Right cardiac atrium (tissue), 5 donors: ENCODE data around the gene CPM. TPM values are rescaled to one million over a fixed set of nuclear protein-coding genes. Genes with fewer than 3 reads are reported as not detected.
"Not testable (repeated sequence)": the region's sequence is repeated elsewhere in the genome, so short reads cannot be mapped to it uniquely, and the experiment has no call there.

Experiments used
- ATAC-seq, 2 donors: fragments of 200-7000 bp; cut with Tn5 transposase; one replicate each; pipeline versions ENCODE4 v1.8.0 to v1.9.1; 2020; ENCODE audit warnings: moderate library complexity in 2 of 2, mild to moderate bottlenecking in 1 of 2
- DNase-seq, 3 donors: peaks; one replicate each; pipeline ENCODE4 v3.0.0-alpha.2; 2020
- H3K27ac ChIP-seq: one replicate; pipeline ENCODE4 v1.5.1; 2013; ENCODE audit warnings: mild to moderate bottlenecking, low read length, control low read depth, moderate library complexity
- H3K27me3 ChIP-seq: one replicate; pipeline ENCODE4 v1.6.1; 2013; ENCODE audit not compliant: control insufficient read depth, insufficient read depth
- H3K4me1 ChIP-seq: one replicate; pipeline ENCODE4 v1.6.1; 2013; ENCODE audit warnings: low read length; ENCODE audit not compliant: control insufficient read depth, insufficient read depth
- H3K4me3 ChIP-seq: one replicate; pipeline ENCODE4 v1.5.1; 2013; ENCODE audit warnings: low read length, control low read depth
- H3K9me3 ChIP-seq: one replicate; pipeline ENCODE4 v1.6.1; 2013; ENCODE audit warnings: low read length; ENCODE audit not compliant: control insufficient read depth
- WGBS: extraction: QIAGEN DNeasy Blood & Tissue Kit; methylation state at CpG from one replicate; pipeline ENCODE4 v1.1.7; 2013; 5-methylcytosine and 5-hydroxymethylcytosine counted together
- intact Hi-C, 4 donors: fragments of 100-400 bp; cut with DNase I; formaldehyde crosslinking; loops; one replicate each; pipeline versions ENCODE4 v1.11.0 to v1.14.0; 2022 to 2023
- polyA plus RNA-seq: library from polyadenylated mRNA; stranded (reverse); fragments of 200-250 nt; gene quantifications from one replicate; pipeline ENCODE4 v1.2.3, GENCODE V29; 2013
- total RNA-seq, 4 donors: library from RNA; stranded (reverse); fragmentation: NEBNext Ultra II Directional; extraction: Animal tissue kit (Norgen Biotek cat#: 25700); gene quantifications; one replicate each; pipeline ENCODE4 v1.2.1, GENCODE V29; 2021
- donor health status: healthy with polysubstance abuse.
- donor health status: DM: no; HTN: yes; CAD: no.
- donor health status: DM: no; HTN: no; CAD: no.
- donor health status: DM: no; HTN: yes; CAD: no; lungs with severe emphysema.
- donor health status: DM: yes; HTN: yes; CAD: no.

The CPM gene
- total and polyA plus RNA-seq, 5 donors: 5.8 to 14.3 (median 8.4) TPM

DNA sequence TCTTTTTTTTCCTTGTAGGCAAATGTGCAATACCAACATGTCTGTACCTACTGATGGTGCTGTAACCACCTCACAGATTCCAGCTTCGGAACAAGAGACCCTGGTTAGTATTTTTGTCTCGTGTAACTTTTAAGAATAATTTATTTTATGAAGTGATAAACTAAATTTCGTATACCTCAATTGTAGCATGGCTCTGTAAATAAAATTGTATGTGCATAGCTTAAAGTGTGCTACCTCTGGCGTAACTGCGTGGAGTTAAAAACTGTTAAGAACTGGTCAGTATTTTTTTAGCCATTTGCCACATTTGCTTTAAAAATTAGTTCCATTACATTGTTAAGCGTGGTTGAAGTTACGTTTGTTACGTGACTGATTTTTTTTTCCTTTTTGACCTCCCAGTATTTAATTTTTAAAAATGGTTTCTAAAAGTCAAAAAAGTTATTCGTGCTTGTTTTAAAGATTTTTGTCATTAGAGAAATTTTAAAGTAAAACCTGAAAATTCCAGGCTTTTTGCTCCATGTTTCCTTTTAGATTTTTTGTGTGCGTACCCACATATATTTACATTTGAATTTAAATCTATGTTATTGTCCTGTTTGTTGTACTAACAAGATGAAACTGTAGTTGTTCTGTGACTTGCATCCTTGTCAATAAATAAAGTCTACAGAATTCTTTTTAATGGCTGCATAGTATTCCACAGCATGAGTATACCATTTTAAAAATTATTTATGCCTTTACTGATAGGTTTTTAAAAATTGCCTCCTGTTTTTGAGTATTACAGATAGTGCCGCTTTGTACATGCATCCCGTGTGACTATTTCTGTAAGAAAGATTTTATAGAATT is 123.6 kb downstream of the CPM start:
- Histone ChIP-seq H3K27me3 (no peaks in the 10 kb centered on the region), H3K9me3 (no peaks in the 10 kb centered on the region), H3K27ac (no peak overlapping the region), H3K4me1 (no peaks in the 10 kb centered on the region), H3K4me3 (peak overlapping the region; percentile 74)
- DNase-seq (no peak), ATAC-seq (no peak)
- intact Hi-C loops: no loop called here
- 81% methylated on average over 12 of the region's 12 CpGs for WGBS

DNA sequence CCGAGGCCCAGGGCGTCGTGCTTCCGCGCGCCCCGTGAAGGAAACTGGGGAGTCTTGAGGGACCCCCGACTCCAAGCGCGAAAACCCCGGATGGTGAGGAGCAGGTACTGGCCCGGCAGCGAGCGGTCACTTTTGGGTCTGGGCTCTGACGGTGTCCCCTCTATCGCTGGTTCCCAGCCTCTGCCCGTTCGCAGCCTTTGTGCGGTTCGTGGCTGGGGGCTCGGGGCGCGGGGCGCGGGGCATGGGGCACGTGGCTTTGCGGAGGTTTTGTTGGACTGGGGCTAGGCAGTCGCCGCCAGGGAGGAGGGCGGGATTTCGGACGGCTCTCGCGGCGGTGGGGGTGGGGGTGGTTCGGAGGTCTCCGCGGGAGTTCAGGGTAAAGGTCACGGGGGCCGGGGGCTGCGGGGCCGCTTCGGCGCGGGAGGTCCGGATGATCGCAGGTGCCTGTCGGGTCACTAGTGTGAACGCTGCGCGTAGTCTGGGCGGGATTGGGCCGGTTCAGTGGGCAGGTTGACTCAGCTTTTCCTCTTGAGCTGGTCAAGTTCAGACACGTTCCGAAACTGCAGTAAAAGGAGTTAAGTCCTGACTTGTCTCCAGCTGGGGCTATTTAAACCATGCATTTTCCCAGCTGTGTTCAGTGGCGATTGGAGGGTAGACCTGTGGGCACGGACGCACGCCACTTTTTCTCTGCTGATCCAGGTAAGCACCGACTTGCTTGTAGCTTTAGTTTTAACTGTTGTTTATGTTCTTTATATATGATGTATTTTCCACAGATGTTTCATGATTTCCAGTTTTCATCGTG is 124.4 kb downstream of the CPM start:
- WGBS: under 1% methylated on average over 61 of the region's 61 CpGs
- intact Hi-C loops: no loop called here
- no peaks in the 10 kb centered on the region for H3K27me3 ChIP-seq
- no peaks in the 10 kb centered on the region for H3K4me1 ChIP-seq
- peak; percentile 75 to 91 for ATAC-seq
- H3K9me3 ChIP-seq: no peaks in the 10 kb centered on the region
- peak overlapping the region; percentile 83 for H3K27ac ChIP-seq
- H3K4me3 ChIP-seq: peak overlapping the region; percentile 74
- DNase-seq: peak; percentile 82 to 85 (median 83)

DNA sequence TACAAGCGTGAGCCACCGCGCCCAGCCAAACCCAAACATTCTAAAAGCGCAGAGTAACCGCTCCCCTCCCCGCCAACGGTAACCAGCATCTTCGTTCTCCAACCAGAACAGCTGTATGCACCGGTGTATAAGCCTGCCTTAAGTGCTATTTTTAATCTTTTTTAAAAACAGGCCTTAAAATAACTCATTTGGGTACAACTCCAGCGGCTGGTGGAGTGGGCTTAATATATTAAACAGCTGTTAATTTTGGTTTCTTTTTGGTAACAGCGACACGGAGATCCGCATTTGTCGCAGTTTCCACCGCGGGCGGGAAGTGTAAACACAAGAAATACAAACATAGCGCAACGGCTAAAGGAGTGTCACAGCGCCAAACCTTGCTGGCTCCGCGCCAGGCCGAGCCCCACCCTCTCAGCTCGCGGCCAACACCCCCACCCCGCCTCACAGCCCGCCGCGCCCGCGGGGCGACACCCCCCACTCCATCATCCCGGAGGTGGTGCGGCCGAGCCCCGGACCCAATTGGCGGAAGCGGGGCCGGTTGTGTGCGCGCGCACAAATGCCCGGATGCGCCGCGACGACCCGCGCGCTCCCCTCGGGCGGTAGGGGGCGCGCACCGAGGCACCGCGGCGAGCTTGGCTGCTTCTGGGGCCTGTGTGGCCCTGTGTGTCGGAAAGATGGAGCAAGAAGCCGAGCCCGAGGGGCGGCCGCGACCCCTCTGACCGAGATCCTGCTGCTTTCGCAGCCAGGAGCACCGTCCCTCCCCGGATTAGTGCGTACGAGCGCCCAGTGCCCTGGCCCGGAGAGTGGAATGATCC is 125.2 kb downstream of the CPM start, which contains the start of gene MDM2:
TSS of gene MDM2 (plus strand) at position 602 of the 812 bp plus-strand sequence. CDS start 301 bp downstream, outside the sequence.
- H3K9me3 ChIP-seq: no peaks in the 10 kb centered on the region
- H3K4me3 ChIP-seq: peak within 1 kb of the TSS; percentile 74
- under 1% methylated on average over 72 of the region's 72 CpGs for WGBS
- H3K27me3 ChIP-seq: no peaks in the 10 kb centered on the region
- DNase-seq (peak; percentile 95 to 98 (median 98)), ATAC-seq (peak; percentile 98)
- intact Hi-C loops: loop anchor here in 1 of 4 donors (1.0 kb wide), 1 partner anchor 61 kb away; the partner anchor contains the start of gene SLC35E3
- H3K27ac ChIP-seq: peak within 1 kb of the TSS; percentile 83
- H3K4me1 ChIP-seq: no peaks in the 10 kb centered on the region

DNA sequence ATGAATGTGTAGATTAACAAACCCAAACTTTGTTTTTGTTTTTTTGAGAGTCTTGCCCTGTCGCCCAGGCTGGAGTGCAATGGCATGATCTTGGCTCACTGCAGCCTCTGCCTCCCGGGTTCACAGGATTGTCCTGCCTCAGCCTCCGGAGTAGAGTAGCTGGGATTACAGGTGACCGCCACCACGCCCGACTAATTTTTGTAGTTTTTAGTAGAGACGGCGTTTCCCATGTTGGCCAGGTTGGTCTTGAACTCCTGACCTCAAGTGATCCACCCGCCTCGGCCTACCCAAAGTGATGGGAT is 125.7 kb downstream of the CPM start:
- intact Hi-C loops: loop anchor here in 1 of 4 donors (1.0 kb wide), 1 partner anchor 61 kb away; the partner anchor contains the start of gene SLC35E3
- ATAC-seq, H3K9me3 ChIP-seq, H3K4me1 ChIP-seq, H3K27me3 ChIP-seq, DNase-seq: not testable (repeated sequence)
- Histone ChIP-seq H3K27ac (peak overlapping the region; percentile 83), H3K4me3 (peak overlapping the region; percentile 74)
- 21% methylated on average over 10 of the region's 10 CpGs for WGBS

DNA sequence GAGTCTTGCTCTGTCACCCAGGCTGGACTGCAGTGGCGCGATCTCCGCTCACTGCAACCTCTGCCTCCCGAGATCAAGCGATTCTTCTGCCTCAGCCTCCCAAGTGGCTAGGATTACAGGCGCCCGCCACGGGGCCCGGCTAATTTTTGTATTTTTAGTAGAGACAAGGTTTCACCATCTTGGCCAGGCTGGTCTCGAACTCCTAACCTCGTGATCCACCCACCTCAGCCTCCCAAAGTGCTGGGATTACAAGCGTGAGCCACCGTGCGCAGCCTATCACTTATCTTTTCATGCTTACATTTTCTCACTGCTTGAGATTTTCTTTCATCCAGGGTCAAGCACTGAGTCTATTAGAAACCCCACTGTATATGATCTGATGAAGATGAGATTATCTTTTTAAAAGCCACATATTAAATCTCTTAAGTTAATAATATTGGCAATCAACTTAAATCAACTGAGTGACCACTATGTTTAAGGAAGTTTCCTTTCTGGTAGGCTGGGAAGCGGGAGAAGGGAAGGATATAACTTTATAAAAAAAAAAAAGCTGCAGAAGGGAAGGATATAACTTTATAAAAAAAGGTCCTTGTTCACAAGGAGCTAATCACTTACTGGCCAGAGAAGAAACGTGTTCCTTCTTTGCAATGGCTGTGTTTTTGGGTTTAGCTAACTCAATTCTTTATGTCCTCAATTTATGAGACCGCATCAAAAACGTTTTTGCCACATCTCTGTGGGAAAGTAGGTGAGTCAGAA is 126.3 kb downstream of the CPM start:
- Histone ChIP-seq H3K9me3 (no peaks in the 10 kb centered on the region), H3K27me3 (no peaks in the 10 kb centered on the region), H3K27ac (no peak overlapping the region), H3K4me3 (peak overlapping the region; percentile 74), H3K4me1 (no peaks in the 10 kb centered on the region)
- DNase-seq (no peak), ATAC-seq (no peak)
- intact Hi-C loops: loop anchor here in 1 of 4 donors (1.0 kb wide), 1 partner anchor 60 kb away; the partner anchor contains the start of gene SLC35E3
- 86% methylated on average over 18 of the region's 18 CpGs for WGBS

DNA sequence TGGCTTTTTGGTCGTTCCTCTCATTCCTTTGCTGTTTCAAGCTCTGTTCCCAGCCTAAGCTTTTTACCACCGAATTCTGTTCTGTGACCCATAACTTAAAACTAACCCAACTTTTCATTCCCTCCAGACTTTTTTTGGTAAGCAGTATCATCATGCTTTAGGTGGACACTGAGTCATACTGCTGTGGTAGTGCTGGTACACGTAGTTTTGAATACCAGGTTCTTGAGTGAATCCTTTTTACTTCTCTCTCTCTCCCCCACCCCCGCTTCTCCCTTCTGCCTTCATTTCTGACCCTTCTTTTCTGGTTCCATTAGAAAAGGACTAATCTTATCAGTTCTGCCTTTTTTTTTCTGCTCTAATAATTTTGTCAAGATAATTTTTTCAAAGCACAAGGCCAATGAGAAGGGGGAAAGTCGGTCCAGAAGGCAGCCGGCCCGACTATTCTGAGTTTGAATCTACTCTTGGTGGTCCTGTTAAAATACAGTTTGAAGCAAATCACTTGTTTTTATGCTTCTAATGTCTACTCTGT is 127.3 kb downstream of the CPM start:
- DNase-seq: no peak
- 89% methylated on average over 7 of the region's 7 CpGs for WGBS
- H3K4me3 ChIP-seq: no peak overlapping the region
- intact Hi-C loops: no loop called here
- no peaks in the 10 kb centered on the region for H3K27me3 ChIP-seq
- ATAC-seq: no peak
- no peaks in the 10 kb centered on the region for H3K4me1 ChIP-seq
- H3K27ac ChIP-seq: no peak overlapping the region
- no peaks in the 10 kb centered on the region for H3K9me3 ChIP-seq

DNA sequence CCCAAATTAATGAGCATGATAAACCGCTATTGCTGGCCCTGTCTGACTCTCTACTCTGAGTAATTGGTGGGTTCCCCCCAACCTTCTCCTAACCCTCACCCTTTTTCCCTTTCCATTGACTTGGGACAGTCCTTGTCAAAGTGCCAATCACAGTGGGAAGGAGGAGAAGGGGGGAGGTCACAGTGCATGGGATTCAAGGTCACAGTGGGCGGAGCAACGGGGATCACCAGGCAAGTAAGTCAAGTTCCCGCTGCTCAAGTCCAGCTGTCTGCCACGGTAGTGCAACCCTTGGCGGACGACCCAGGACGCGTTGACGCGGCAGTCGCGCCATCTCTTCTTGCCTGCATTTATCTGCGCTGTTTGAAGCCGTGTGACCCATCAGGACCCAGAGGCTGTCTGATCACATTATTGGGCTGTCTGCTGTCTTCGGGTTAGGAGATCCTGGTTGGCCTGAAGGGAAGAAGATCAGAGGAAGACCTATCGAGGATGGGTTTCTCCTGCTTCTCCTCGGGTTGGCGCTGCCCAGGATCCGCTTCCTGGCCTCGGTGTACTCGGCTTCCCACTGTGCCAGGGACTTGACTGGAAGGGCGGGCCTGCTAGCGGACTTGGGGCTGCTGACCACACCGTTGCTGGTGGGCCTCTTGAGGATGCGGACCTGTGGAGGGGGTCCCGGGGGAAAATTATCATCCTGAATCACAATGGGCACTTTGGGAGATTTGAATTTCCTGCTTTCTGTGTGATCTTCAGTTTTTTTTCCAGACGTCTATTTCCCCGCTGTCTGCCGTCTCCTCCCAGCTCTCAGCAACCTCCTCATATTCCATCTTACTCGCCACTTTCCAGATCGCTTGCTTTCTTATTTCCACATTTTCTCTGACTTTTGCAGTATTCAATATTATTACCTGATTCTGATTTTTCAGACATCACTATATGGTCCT is 128.0 kb downstream of the CPM start:
- Histone ChIP-seq H3K27me3 (no peaks in the 10 kb centered on the region), H3K27ac (no peak overlapping the region), H3K9me3 (no peaks in the 10 kb centered on the region), H3K4me1 (no peaks in the 10 kb centered on the region), H3K4me3 (no peak overlapping the region)
- WGBS: 73% methylated on average over 32 of the region's 32 CpGs
- intact Hi-C loops: no loop called here
- peak in 2 of 3 donors; percentile 53 to 54 for DNase-seq
- no peak for ATAC-seq

DNA sequence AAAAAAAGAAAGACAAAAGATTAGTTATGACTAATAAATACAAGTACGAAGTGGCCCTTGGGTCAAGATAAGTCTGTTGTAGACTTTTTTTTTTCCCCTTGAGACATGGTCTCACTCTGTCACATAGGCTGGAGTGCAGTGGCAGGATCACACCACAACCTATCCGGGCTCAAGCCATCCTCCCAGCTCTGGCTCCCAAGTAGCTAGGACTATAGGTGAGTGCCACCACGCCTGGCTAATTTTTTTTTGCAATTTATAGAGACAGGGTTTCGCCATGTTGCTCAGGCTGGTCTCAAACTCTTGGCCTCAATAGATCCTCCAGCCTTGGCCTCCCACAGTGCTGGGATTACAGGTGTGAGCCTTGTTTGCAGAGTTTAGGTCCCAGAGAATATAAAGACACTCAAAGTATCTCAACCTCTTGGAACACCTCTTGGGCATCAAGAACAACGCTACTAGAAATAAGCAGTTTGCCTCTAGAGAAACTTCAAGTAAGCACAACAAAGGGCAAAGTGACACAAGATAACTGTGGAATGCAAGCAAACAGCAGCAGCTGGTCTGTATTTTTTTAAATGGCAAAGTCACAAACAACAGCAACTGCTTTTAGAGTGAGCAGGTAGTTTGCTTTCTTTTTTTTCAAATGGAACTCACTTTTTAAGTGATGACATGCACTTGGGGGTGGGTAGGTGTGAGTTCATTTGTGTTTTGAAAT is 128.9 kb downstream of the CPM start:
- Histone ChIP-seq H3K27ac (no peak overlapping the region), H3K9me3 (no peaks in the 10 kb centered on the region), H3K27me3 (no peaks in the 10 kb centered on the region), H3K4me3 (no peak overlapping the region), H3K4me1 (no peaks in the 10 kb centered on the region)
- 88% methylated on average over 5 of the region's 5 CpGs for WGBS
- intact Hi-C loops: no loop called here
- no peak for ATAC-seq
- DNase-seq: no peak
